ENCODE data around the gene RUFY3.

Gene RUFY3

GRCh38 chr4:70709611-70710205 is 12.1 kb upstream of the RUFY3 start:
- Histone ChIP-seq H3K4me3 (ENCODE audit: low read depth in 1 of 2, low read length in 1 of 2) (no peak overlapping the region), H3K9me3 (no peaks in the 10 kb centered on the region), H3K36me3 (no peaks in the 10 kb centered on the region), H3K27me3 (peaks cover 49% of the 10 kb centered on the region), H3K27ac (no peak overlapping the region), H3K4me1 (ENCODE audit: control insufficient read depth in 1 of 2, insufficient read depth in 1 of 2, low read depth in 1 of 2, low read length in 1 of 2) (peaks cover 6 to 18% of the 10 kb centered on the region in 2 experiments)
- no peak for TF ChIP-seq CTCF (IDR thresholded peaks at IDR 0.05)

- Histone ChIP-seq H3K36me3 (no peaks in the 10 kb centered on the region), H3K27me3 (peaks cover 34% of the 10 kb centered on the region), H3K9me3 (no peaks in the 10 kb centered on the region), H3K4me3 (ENCODE audit: low read depth in 1 of 2, low read length in 1 of 2) (no peak overlapping the region), H3K27ac (no peak overlapping the region), H3K4me1 (ENCODE audit: control insufficient read depth in 1 of 2, insufficient read depth in 1 of 2, low read depth in 1 of 2, low read length in 1 of 2) (peaks cover 0 to 6% of the 10 kb centered on the region in 2 experiments)
- no peak for TF ChIP-seq CTCF (IDR thresholded peaks at IDR 0.05)
These were observed 10.2 kb upstream of the RUFY3 start for GRCh38 chr4:70711599-70711998.

- Histone ChIP-seq H3K36me3 (no peaks in the 10 kb centered on the region), H3K9me3 (no peaks in the 10 kb centered on the region), H3K4me3 (ENCODE audit: low read depth in 1 of 2, low read length in 1 of 2) (no peak overlapping the region), H3K27me3 (peaks cover 29% of the 10 kb centered on the region), H3K27ac (no peak overlapping the region), H3K4me1 (ENCODE audit: control insufficient read depth in 1 of 2, insufficient read depth in 1 of 2, low read depth in 1 of 2, low read length in 1 of 2) (peaks cover 0 to 6% of the 10 kb centered on the region in 2 experiments)
- TF ChIP-seq CTCF (IDR thresholded peaks at IDR 0.05): no peak
These were observed 9.6 kb upstream of the RUFY3 start for GRCh38 chr4:70712150-70712549.

GRCh38 chr4:70712604-70713452 is 8.9 kb upstream of the RUFY3 start:
- Histone ChIP-seq H3K36me3 (no peaks in the 10 kb centered on the region), H3K27me3 (peaks cover 22% of the 10 kb centered on the region), H3K9me3 (no peaks in the 10 kb centered on the region), H3K27ac (no peak overlapping the region), H3K4me1 (ENCODE audit: control insufficient read depth in 1 of 2, insufficient read depth in 1 of 2, low read depth in 1 of 2, low read length in 1 of 2) (peaks cover 0 to 6% of the 10 kb centered on the region in 2 experiments), H3K4me3 (ENCODE audit: low read depth in 1 of 2, low read length in 1 of 2) (no peak overlapping the region)
- no peak for TF ChIP-seq CTCF (IDR thresholded peaks at IDR 0.05)

- Histone ChIP-seq H3K9me3 (no peaks in the 10 kb centered on the region), H3K4me3 (ENCODE audit: low read depth in 1 of 2, low read length in 1 of 2) (no peak overlapping the region), H3K4me1 (ENCODE audit: control insufficient read depth in 1 of 2, insufficient read depth in 1 of 2, low read depth in 1 of 2, low read length in 1 of 2) (peaks cover 0 to 6% of the 10 kb centered on the region in 2 experiments), H3K36me3 (no peaks in the 10 kb centered on the region), H3K27me3 (peaks cover 19% of the 10 kb centered on the region), H3K27ac (no peak overlapping the region)
- no peak for TF ChIP-seq CTCF (IDR thresholded peaks at IDR 0.05)
These were observed 8.2 kb upstream of the RUFY3 start for GRCh38 chr4:70713453-70714078.
